Neural cell (in vitro differentiated cells): ENCODE measurements around the gene GEMIN5. TPM values are rescaled to one million over a fixed set of nuclear protein-coding genes. Genes with fewer than 3 reads are reported as not detected.

ENCODE experiments used
- H2AFZ ChIP-seq: fragments of 200-600, 300-800 bp; sonication (generic), shearing (Covaris generic); 2 replicates; pipeline ENCODE4 v1.6.0; 2014; ENCODE audit warnings: low read depth, mild to moderate bottlenecking, antibody characterized with exemption, low read length, moderate library complexity
- H3F3A ChIP-seq: fragments of 200-600 bp; shearing (Covaris generic); 2 replicates; pipeline ENCODE4 v1.6.1; 2016; ENCODE audit warnings: mild to moderate bottlenecking, moderate library complexity, mixed read lengths, antibody characterized with exemption, low read length; ENCODE audit not compliant: insufficient read depth, poor library complexity, severe bottlenecking
- H3K27ac ChIP-seq: fragments of 200-600, 300-800 bp; sonication (generic), shearing (Covaris generic); 2 replicates; pipeline ENCODE4 v1.5.1; 2014; ENCODE audit warnings: mild to moderate bottlenecking, low read length, moderate library complexity
- H3K27me3 ChIP-seq: fragments of 300-800, 200-600 bp; sonication (generic), shearing (Covaris generic); 2 replicates; pipeline ENCODE4 v1.6.0; 2014; ENCODE audit warnings: mild to moderate bottlenecking, low read depth, low read length, moderate library complexity; ENCODE audit not compliant: insufficient read depth
- H3K36me3 ChIP-seq: fragments of 300-800, 200-600 bp; sonication (generic), shearing (Covaris generic); 2 replicates; pipeline ENCODE4 v1.5.1; 2014; ENCODE audit warnings: mild to moderate bottlenecking, antibody characterized with exemption, low read length, moderate library complexity; ENCODE audit not compliant: insufficient read depth
- H3K4me2 ChIP-seq: fragments of 300-800, 200-600 bp; sonication (generic), shearing (Covaris generic); 2 replicates; pipeline ENCODE4 v1.6.0; 2014; ENCODE audit warnings: mild to moderate bottlenecking, low read length
- H3K4me3 ChIP-seq: fragments of 300-800, 200-600 bp; sonication (generic), shearing (Covaris generic); 2 replicates; pipeline ENCODE4 v1.5.1; 2014; ENCODE audit warnings: mild to moderate bottlenecking, low read length, moderate library complexity
- H3K79me2 ChIP-seq: fragments of 200-600 bp; shearing (Covaris generic); replicated peaks from 2 replicates; pipeline ENCODE4 v1.6.0; 2014; ENCODE audit warnings: mild to moderate bottlenecking, low read length, moderate library complexity; ENCODE audit not compliant: insufficient read depth
- H3K9ac ChIP-seq: fragments of 300-800, 200-600 bp; sonication (generic), shearing (Covaris generic); 2 replicates; pipeline ENCODE4 v1.6.1; 2016; ENCODE audit warnings: mild to moderate bottlenecking, low read length, mixed read lengths
- H3K9me2 ChIP-seq: fragments of 200-600 bp; shearing (Covaris generic); 2 replicates; pipeline ENCODE4 v1.6.1; 2016; ENCODE audit warnings: mild to moderate bottlenecking, low read length, mixed read lengths; ENCODE audit not compliant: insufficient read depth
- H3K9me3 ChIP-seq: fragments of 200-600, 300-800 bp; sonication (generic), shearing (Covaris generic); 2 replicates; pipeline ENCODE4 v1.6.1; 2016; ENCODE audit warnings: mild to moderate bottlenecking, mixed run types, low read length, moderate library complexity, mixed read lengths
- H4K20me1 ChIP-seq: fragments of 200-600 bp; shearing (Covaris generic); 2 replicates; pipeline ENCODE4 v1.6.1; 2016; ENCODE audit warnings: mild to moderate bottlenecking, mixed run types; ENCODE audit not compliant: insufficient read depth
- CTCF ChIP-seq: fragments of 450-650 bp; IDR thresholded peaks from 2 replicates; pipeline ENCODE4 v1.5.1; 2014; ENCODE audit warnings: antibody characterized with exemption, mild to moderate bottlenecking, moderate library complexity; ENCODE audit not compliant: poor library complexity, severe bottlenecking
- EP300 ChIP-seq: fragments of 450-650 bp; conservative IDR thresholded peaks from 2 replicates; pipeline ENCODE4 v1.6.1; 2014; ENCODE audit warnings: antibody characterized with exemption, mild to moderate bottlenecking, moderate library complexity; ENCODE audit not compliant: poor library complexity, severe bottlenecking
- EZH2 ChIP-seq: fragments of 200-600, 300-800 bp; shearing (Covaris generic), sonication (generic); IDR thresholded peaks from 2 replicates; pipeline ENCODE4 v1.6.1; 2014; ENCODE audit warnings: antibody characterized with exemption, low read length, borderline replicate concordance, mild to moderate bottlenecking; ENCODE audit not compliant: insufficient read depth, poor library complexity, severe bottlenecking
- MXI1 ChIP-seq: fragments of 450-650 bp; conservative IDR thresholded peaks from 2 replicates; pipeline ENCODE4 v1.6.1; 2014; ENCODE audit warnings: antibody characterized with exemption, mild to moderate bottlenecking; ENCODE audit not compliant: poor library complexity, severe bottlenecking
- POLR2AphosphoS5 ChIP-seq: IDR thresholded peaks from 2 replicates; pipeline ENCODE4 v1.6.1; 2012
- RAD21 ChIP-seq: fragments of 450-650 bp; conservative IDR thresholded peaks from 2 replicates; pipeline ENCODE4 v1.6.1; 2014; ENCODE audit warnings: antibody characterized with exemption, mild to moderate bottlenecking, moderate library complexity
- REST ChIP-seq: IDR thresholded peaks from 2 replicates; pipeline ENCODE4 v1.6.1; 2012; ENCODE audit warnings: borderline replicate concordance
- SMC3 ChIP-seq: fragments of 450-650 bp; conservative IDR thresholded peaks from 2 replicates; pipeline ENCODE4 v1.6.1; 2014; ENCODE audit warnings: antibody characterized with exemption, mild to moderate bottlenecking, moderate library complexity; ENCODE audit not compliant: poor library complexity
- TAF1 ChIP-seq: IDR thresholded peaks from 2 replicates; pipeline ENCODE4 v1.6.1; 2012; ENCODE audit warnings: low read depth
- polyA plus RNA-seq: library from polyadenylated mRNA; depleted of rRNA; stranded (reverse); fragments of >200 nt; gene quantifications from 2 replicates; pipeline ENCODE4 v1.2.3, GENCODE V29; 2014

The GEMIN5 gene
- polyA plus RNA-seq, 1 donor from 2014 or later, result 13.0 TPM

GRCh38 chr5:154849791-154850201, 88.2 kb downstream of the GEMIN5 start:
- H3K36me3 ChIP-seq, result no peaks in the 10 kb centered on the region
- no peaks in the 10 kb centered on the region for H3K27me3 ChIP-seq
- H3K4me2 ChIP-seq, result no peak overlapping the region
- H3K9me2 ChIP-seq, result no peaks in the 10 kb centered on the region
- H3K9me3 ChIP-seq, result no peaks in the 10 kb centered on the region
- H3K79me2 ChIP-seq, result no peaks in the 10 kb centered on the region
- no peak overlapping the region for H3K27ac ChIP-seq
- no peak overlapping the region for H3K9ac ChIP-seq
- no peaks in the 10 kb centered on the region for H4K20me1 ChIP-seq
- no peak overlapping the region for H2AFZ ChIP-seq
- TF ChIP-seq EP300 (no peak), TAF1 (no peak), EZH2 (no peak), RAD21 (no peak), CTCF (no peak), REST (no peak), POLR2AphosphoS5 (no peak), SMC3 (no peak), MXI1 (no peak)
- no peak overlapping the region for H3K4me3 ChIP-seq
- no peaks in the 10 kb centered on the region for H3F3A ChIP-seq

GRCh38 chr5:154849264-154849785, 88.7 kb downstream of the GEMIN5 start:
- TF ChIP-seq SMC3 (no peak), TAF1 (no peak), RAD21 (no peak), POLR2AphosphoS5 (no peak), CTCF (no peak), EZH2 (no peak)
- H3K9me2 ChIP-seq, result no peaks in the 10 kb centered on the region
- H3K9ac ChIP-seq, result no peak overlapping the region
- H3K27me3 ChIP-seq, result no peaks in the 10 kb centered on the region
- no peak overlapping the region for H2AFZ ChIP-seq
- H3F3A ChIP-seq, result no peaks in the 10 kb centered on the region
- H3K27ac ChIP-seq, result no peak overlapping the region
- no peak overlapping the region for H3K4me3 ChIP-seq
- H4K20me1 ChIP-seq, result no peaks in the 10 kb centered on the region
- H3K79me2 ChIP-seq, result no peaks in the 10 kb centered on the region
- no peaks in the 10 kb centered on the region for H3K9me3 ChIP-seq
- H3K36me3 ChIP-seq, result no peaks in the 10 kb centered on the region
- no peak overlapping the region for H3K4me2 ChIP-seq
